Nephron progenitor cell (in vitro differentiated cells): Measurements from ENCODE around the gene DPYSL3.

Experiments used
- DNase-seq: peaks from one replicate; pipeline ENCODE4 v3.0.0; 2021
- H3K27ac Mint-ChIP-seq: 2 replicates; pipeline ENCODE4 v1.8.0; 2021; ENCODE audit warnings: mild to moderate bottlenecking, moderate library complexity, mixed read lengths
- H3K27me3 Mint-ChIP-seq: 2 replicates; pipeline ENCODE4 v1.8.0; 2021; ENCODE audit warnings: mild to moderate bottlenecking, low read depth, mixed read lengths; ENCODE audit not compliant: poor library complexity
- H3K36me3 Mint-ChIP-seq: 2 replicates; pipeline ENCODE4 v1.8.0; 2021; ENCODE audit warnings: low read depth, mixed read lengths
- H3K4me1 Mint-ChIP-seq: 2 replicates; pipeline ENCODE4 v1.8.0; 2021; ENCODE audit warnings: mixed read lengths
- H3K4me3 Mint-ChIP-seq: 2 replicates; pipeline ENCODE4 v1.8.0; 2021; ENCODE audit warnings: mild to moderate bottlenecking, moderate library complexity, mixed read lengths
- H3K9me3 Mint-ChIP-seq: 2 replicates; pipeline ENCODE4 v1.8.0; 2021; ENCODE audit warnings: mild to moderate bottlenecking, moderate library complexity, mixed read lengths
- CTCF ChIP-seq: fragments of 200-600 bp; sonication (generic); IDR thresholded peaks from 2 replicates; pipeline ENCODE4 v1.5.0; 2021; ENCODE audit warnings: antibody characterized with exemption

The DPYSL3 gene

GRCh38 chr5:147430628-147431027 is 79.2 kb downstream of the DPYSL3 start:
- Mint-ChIP-seq H3K4me3 (no peak overlapping the region), H3K27ac (no peak overlapping the region), H3K4me1 (peaks cover 38% of the 10 kb centered on the region), H3K36me3 (peaks cover 15% of the 10 kb centered on the region), H3K27me3 (no peaks in the 10 kb centered on the region), H3K9me3 (no peaks in the 10 kb centered on the region)
- no peak for TF ChIP-seq CTCF
- no peak for DNase-seq

DNA sequence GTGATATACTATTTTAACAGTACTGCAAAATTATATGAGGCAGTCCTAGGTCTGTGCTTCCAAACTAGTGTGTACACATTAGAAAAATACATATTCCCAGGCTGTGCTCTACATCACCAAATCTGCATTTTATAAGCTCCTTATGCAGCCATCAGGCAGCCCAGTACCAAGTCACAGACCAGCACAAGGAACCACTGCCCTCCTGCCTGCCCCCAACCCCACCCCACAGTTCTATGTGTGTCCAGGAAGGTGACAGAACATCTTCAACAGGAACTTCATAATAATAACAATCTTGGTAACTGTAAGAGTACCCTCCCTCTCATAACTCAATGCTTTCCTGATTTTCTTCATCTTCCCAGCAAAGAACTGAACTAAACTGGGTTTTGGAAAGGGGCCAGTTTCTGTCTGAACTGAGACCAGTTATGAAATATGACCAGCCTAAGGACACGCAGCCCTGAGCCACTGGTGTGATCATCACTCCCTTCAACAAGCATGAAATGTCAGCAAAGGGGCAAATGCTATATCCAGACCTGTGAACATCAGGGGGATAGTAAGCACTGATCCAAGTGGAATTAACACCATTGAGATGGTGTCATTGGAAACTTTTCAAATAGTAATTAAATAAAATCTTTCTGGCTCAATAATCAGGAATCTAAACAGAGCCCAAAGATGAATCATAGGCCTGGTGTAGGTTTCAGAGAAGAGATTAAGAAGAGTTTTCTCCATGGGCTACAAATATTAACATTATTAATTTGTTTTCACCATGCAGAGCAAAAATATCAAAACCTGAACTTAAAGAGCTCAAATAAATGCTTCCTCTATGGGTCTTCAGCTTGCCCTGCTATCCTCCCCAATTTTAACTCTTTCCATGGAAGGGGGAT is 82.1 kb downstream of the DPYSL3 start:
- H3K27me3 Mint-ChIP-seq: no peaks in the 10 kb centered on the region
- no peak overlapping the region for H3K27ac Mint-ChIP-seq
- H3K4me1 Mint-ChIP-seq: peaks cover 41% of the 10 kb centered on the region
- H3K4me3 Mint-ChIP-seq: no peak overlapping the region
- no peak for DNase-seq
- TF ChIP-seq CTCF: no peak
- H3K9me3 Mint-ChIP-seq: no peaks in the 10 kb centered on the region
- peaks cover 39% of the 10 kb centered on the region for H3K36me3 Mint-ChIP-seq

DNA sequence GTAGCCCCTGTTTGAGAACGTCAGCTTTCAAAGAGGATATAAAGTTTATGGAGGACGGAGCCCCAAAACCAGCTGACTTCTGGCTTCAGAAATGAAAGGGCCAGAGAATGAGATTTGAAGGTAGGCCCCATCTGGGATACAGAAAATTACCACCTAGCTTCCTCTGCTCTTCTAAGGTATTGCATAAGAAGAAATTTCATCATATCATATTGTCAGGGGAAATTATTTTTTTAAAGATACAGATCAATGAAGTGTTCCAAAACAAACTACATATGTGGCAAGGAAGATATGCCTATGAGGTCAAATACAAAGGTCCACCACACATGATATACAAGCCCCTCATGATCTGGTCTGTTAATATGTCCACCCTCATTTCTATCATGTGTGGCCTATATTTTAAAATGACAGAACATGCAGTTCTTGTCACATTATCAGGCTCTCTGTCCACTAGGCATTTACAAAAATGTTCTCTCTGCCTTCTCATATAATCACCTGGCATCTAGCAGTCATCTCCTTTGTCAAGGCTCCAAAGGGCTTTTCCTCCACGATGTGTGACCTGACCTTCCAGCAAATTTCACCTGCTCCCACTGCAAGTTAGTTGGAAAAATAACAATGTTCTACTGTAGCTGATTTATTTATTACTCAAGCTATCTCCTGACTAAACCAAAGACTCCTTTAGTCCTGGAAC is 83.1 kb downstream of the DPYSL3 start:
- no peaks in the 10 kb centered on the region for H3K27me3 Mint-ChIP-seq
- H3K4me1 Mint-ChIP-seq: peaks cover 33% of the 10 kb centered on the region
- peaks cover 48% of the 10 kb centered on the region for H3K36me3 Mint-ChIP-seq
- no peak for DNase-seq
- no peak overlapping the region for H3K4me3 Mint-ChIP-seq
- H3K27ac Mint-ChIP-seq: no peak overlapping the region
- TF ChIP-seq CTCF: no peak
- peaks cover 9% of the 10 kb centered on the region for H3K9me3 Mint-ChIP-seq

DNA sequence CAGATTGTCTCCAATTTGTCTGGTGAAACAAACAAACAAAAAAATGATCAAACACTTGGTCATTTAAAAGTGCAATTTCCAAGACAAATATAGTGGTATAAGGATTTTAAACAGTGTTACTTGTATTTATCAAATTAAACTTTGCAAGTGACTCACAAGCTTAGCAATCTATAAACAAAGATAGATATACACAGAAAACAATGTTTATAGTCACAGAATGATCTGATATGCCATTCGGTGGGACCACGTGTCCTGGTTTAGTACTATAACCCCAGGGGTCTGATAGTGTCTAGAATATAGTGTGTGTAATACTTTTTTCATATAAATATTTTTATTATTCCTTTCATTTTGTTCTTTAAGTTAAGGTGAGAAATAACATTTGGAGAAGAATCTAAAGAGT is 91.3 kb downstream of the DPYSL3 start:
- Mint-ChIP-seq H3K9me3 (peaks cover 11% of the 10 kb centered on the region), H3K4me3 (no peak overlapping the region), H3K27ac (peak overlapping the region; percentile 94), H3K27me3 (no peaks in the 10 kb centered on the region), H3K4me1 (peaks cover 51% of the 10 kb centered on the region), H3K36me3 (peaks cover 75% of the 10 kb centered on the region)
- DNase-seq: no peak
- no peak for TF ChIP-seq CTCF

- TF ChIP-seq CTCF: no peak
- Mint-ChIP-seq H3K4me3 (peak overlapping the region; percentile 16), H3K36me3 (peaks cover 76% of the 10 kb centered on the region), H3K27ac (peak overlapping the region; percentile 94), H3K9me3 (peaks cover 7% of the 10 kb centered on the region), H3K4me1 (peaks cover 60% of the 10 kb centered on the region), H3K27me3 (no peaks in the 10 kb centered on the region)
- no peak for DNase-seq
These were observed 92.6 kb downstream of the DPYSL3 start for GRCh38 chr5:147417135-147417813.
